ENCODE measurements around the gene RNF183.
"Not testable (repeated sequence)": the region's sequence is repeated elsewhere in the genome, so short reads cannot be mapped to it uniquely, and the experiment has no call there.

RNF183 gene

GRCh38 chr9:113275157-113276131 lies 27.7 kb downstream of the RNF183 start, which contains the start of the genes CDC26 and PRPF4:
Gene CDC26, minus strand, starts transcription at chr9:113275572. Its CDS starts 3,065 bp downstream, at chr9:113272507.
Gene PRPF4, plus strand, starts transcription at chr9:113275658. Its CDS starts 86 bp downstream, at chr9:113275744.
- H3K4me3 ChIP-seq (ENCODE audit: low read depth, low read length), result peak within 1 kb of the TSS; percentile 96

- peak overlapping the region; percentile 96 for H3K4me3 ChIP-seq (ENCODE audit: low read depth, low read length)
These were observed 28.6 kb downstream of the RNF183 start for GRCh38 chr9:113274474-113275156.

- no peak overlapping the region for H3K4me3 ChIP-seq (ENCODE audit: low read depth, low read length)
These were observed 33.3 kb downstream of the RNF183 start for GRCh38 chr9:113269871-113270270.

GRCh38 chr9:113269355-113269754 lies 33.8 kb downstream of the RNF183 start:
- no peak overlapping the region for H3K4me3 ChIP-seq (ENCODE audit: low read depth, low read length)

- no peak overlapping the region for H3K4me3 ChIP-seq (ENCODE audit: low read depth, low read length)
These were observed 35.1 kb downstream of the RNF183 start for GRCh38 chr9:113267911-113268566.

- no peak overlapping the region for H3K4me3 ChIP-seq (ENCODE audit: low read depth, low read length)
These were observed 37.0 kb downstream of the RNF183 start for GRCh38 chr9:113266174-113266573.

GRCh38 chr9:113261917-113262671 lies 41.1 kb downstream of the RNF183 start:
- no peak overlapping the region for H3K4me3 ChIP-seq (ENCODE audit: low read depth, low read length)

GRCh38 chr9:113258282-113258681 lies 44.9 kb downstream of the RNF183 start:
- no peak overlapping the region for H3K4me3 ChIP-seq (ENCODE audit: low read depth, low read length)

GRCh38 chr9:113257863-113258262 lies 45.3 kb downstream of the RNF183 start:
- H3K4me3 ChIP-seq (ENCODE audit: low read depth, low read length), result no peak overlapping the region

GRCh38 chr9:113255438-113255837 lies 47.7 kb downstream of the RNF183 start:
- H3K4me3 ChIP-seq (ENCODE audit: low read depth, low read length), result no peak overlapping the region

GRCh38 chr9:113254991-113255390 lies 48.2 kb downstream of the RNF183 start:
- H3K4me3 ChIP-seq (ENCODE audit: low read depth, low read length), result no peak overlapping the region

- H3K4me3 ChIP-seq (ENCODE audit: low read depth, low read length), result no peak overlapping the region
These were observed 52.4 kb downstream of the RNF183 start for GRCh38 chr9:113250807-113251206.

- H3K4me3 ChIP-seq (ENCODE audit: low read depth, low read length), result not testable (repeated sequence)
These were observed 53.5 kb downstream of the RNF183 start for GRCh38 chr9:113249661-113250060.

GRCh38 chr9:113247640-113248039 lies 55.5 kb downstream of the RNF183 start:
- no peak overlapping the region for H3K4me3 ChIP-seq (ENCODE audit: low read depth, low read length)

All from iPS-11a (cell line).